ENCODE data around the gene GALNT2. TPM values are rescaled to one million over a fixed set of nuclear protein-coding genes. Genes with fewer than 3 reads are reported as not detected.

The GALNT2 gene
- total RNA-seq, 2 donors from 2014 or later = 47.4 to 67.3 TPM

DNA sequence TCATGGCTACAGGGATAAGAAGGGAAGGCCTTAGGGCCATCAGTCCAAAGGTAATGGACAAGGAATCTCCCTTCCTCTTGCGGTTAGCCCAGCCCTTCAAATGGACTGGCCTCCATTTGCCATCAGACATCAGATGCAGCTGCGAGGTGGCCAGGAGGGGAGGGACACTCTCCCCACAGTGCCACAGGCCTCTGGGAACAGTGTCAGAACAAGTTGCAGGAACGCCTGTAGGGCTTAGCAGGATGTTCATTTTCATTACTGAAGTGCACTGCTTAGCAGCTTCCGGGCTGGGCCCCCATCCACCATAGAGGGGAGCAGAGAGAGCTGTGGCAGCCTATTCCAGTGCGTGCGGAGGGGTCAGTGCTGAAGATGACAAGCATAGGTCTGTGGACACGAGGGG, 127.5 kb downstream of the GALNT2 start:
- Histone ChIP-seq H3K9me3 (no peaks in the 10 kb centered on the region), H3K36me3 (no peaks in the 10 kb centered on the region), H3K27me3 (no peaks in the 10 kb centered on the region), H3K9ac (ENCODE audit: low read depth in 2 of 2, low read length in 2 of 2) (no peak overlapping the region), H3K27ac (no peak overlapping the region), H3K4me1 (no peaks in the 10 kb centered on the region), H3K4me3 (no peak overlapping the region)
- DNase-seq = peak; percentile 7
- TF ChIP-seq, protein P1, sequence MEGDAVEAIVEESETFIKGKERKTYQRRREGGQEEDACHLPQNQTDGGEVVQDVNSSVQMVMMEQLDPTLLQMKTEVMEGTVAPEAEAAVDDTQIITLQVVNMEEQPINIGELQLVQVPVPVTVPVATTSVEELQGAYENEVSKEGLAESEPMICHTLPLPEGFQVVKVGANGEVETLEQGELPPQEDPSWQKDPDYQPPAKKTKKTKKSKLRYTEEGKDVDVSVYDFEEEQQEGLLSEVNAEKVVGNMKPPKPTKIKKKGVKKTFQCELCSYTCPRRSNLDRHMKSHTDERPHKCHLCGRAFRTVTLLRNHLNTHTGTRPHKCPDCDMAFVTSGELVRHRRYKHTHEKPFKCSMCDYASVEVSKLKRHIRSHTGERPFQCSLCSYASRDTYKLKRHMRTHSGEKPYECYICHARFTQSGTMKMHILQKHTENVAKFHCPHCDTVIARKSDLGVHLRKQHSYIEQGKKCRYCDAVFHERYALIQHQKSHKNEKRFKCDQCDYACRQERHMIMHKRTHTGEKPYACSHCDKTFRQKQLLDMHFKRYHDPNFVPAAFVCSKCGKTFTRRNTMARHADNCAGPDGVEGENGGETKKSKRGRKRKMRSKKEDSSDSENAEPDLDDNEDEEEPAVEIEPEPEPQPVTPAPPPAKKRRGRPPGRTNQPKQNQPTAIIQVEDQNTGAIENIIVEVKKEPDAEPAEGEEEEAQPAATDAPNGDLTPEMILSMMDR (IDR thresholded peaks at IDR 0.05) = no peak
- intact Hi-C loops (cut with DNase I) = no loop called here

DNA sequence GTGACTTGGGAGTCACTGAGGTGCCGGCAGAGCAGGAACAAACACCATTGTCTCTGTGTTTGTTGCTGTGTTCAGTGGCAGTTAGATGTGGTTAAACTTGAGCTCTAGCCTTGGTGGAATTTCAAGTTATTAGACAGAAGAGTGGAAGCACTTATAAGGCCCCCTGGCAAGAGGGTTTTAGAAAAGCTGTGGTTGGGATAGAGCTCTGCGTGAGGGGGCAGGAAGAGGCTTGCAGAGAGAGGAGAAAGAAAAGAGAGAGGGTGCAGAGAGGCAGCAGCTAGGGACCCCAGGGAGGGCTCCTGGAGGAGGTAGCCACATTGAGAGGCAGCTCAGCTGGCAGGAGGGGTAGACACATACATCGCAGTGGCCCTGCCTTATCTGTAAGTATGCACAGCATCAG, 128.2 kb downstream of the GALNT2 start:
- Histone ChIP-seq H3K4me3 (no peak overlapping the region), H3K36me3 (no peaks in the 10 kb centered on the region), H3K27me3 (no peaks in the 10 kb centered on the region), H3K4me1 (no peaks in the 10 kb centered on the region), H3K9me3 (no peaks in the 10 kb centered on the region), H3K27ac (no peak overlapping the region), H3K9ac (ENCODE audit: low read depth in 2 of 2, low read length in 2 of 2) (no peak overlapping the region)
- peak; percentile 6 for DNase-seq
- intact Hi-C loops (cut with DNase I) = no loop called here
- TF ChIP-seq, protein P1 (IDR thresholded peaks at IDR 0.05) = no peak

DNA sequence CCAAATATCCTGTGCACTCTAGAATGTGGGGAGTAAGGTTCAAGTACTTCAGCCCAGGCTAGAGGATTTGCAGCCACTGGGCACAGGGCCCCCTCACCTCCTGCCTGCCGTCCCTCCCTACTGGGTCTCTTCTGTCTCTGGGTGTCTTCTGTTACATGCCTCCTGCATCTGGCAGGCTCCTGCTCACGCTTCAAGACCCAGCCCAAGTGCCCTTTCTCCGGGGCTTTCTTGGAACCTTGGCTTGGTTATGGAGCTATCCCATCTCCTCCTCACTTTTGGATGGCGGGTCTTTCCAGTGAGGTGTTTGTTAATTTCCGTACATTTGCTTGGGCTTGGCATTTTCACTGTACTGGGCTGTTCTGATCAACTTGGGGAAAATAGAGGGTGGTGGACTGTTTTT, 129.0 kb downstream of the GALNT2 start:
- Histone ChIP-seq H3K4me3 (no peak overlapping the region), H3K27ac (no peak overlapping the region), H3K36me3 (no peaks in the 10 kb centered on the region), H3K27me3 (no peaks in the 10 kb centered on the region), H3K4me1 (no peaks in the 10 kb centered on the region), H3K9me3 (no peaks in the 10 kb centered on the region), H3K9ac (ENCODE audit: low read depth in 2 of 2, low read length in 2 of 2) (no peak overlapping the region)
- peak; percentile 12 for DNase-seq
- TF ChIP-seq, protein P1 (IDR thresholded peaks at IDR 0.05) = no peak
- intact Hi-C loops (cut with DNase I) = no loop called here

DNA sequence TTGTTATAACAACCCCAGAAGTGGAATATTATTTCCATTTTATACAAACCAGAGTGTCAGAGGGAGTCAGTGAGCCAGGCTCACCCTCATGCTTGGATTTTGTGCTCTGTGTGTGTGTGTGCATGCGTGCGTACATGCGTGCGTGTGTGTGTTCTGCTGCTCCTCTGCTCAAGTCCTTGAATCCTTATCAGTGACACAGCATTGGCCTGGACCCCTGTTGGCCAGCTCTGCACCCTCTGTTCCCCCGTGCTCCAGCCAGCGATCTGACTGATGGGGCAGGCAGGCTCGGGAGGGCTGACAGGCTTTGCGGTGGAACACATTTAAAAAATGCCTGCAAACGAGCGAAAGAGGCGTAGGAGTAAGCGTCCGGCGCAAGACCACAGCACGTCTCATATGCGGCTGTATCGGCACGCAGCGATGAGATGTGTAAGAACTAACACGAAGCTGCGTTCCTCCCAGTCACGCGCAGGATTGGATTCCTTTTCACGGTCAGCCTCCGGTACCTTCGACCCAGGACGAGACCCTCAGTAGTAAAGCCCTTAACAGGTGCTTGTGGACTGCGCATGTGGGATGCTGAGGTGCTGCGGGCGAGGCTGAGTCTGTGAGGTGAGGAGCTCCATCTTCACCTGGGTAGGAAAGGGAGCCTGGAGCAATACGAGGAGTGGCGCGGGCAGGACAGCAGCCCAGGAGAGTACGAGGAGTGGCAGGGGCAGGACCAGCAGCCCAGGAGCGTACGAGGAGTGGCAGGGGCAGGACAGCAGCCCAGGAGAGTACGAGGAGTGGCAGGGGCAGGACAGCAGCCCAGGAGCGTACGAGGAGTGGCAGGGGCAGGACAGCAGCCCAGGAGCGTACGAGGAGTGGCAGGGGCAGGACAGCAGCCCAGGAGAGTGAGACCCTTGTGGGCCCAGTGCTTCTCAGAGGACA, 130.9 kb downstream of the GALNT2 start:
- no peak overlapping the region for H3K4me3 ChIP-seq
- no peaks in the 10 kb centered on the region for H3K9me3 ChIP-seq
- H3K27ac ChIP-seq = no peak overlapping the region
- H3K36me3 ChIP-seq = no peaks in the 10 kb centered on the region
- DNase-seq = peak; percentile 75
- no peak overlapping the region for H3K9ac ChIP-seq (ENCODE audit: low read depth in 2 of 2, low read length in 2 of 2)
- H3K27me3 ChIP-seq = no peaks in the 10 kb centered on the region
- TF ChIP-seq, protein P1 (IDR thresholded peaks at IDR 0.05) = no peak
- no peaks in the 10 kb centered on the region for H3K4me1 ChIP-seq
- intact Hi-C loops (cut with DNase I) = no loop called here

DNA sequence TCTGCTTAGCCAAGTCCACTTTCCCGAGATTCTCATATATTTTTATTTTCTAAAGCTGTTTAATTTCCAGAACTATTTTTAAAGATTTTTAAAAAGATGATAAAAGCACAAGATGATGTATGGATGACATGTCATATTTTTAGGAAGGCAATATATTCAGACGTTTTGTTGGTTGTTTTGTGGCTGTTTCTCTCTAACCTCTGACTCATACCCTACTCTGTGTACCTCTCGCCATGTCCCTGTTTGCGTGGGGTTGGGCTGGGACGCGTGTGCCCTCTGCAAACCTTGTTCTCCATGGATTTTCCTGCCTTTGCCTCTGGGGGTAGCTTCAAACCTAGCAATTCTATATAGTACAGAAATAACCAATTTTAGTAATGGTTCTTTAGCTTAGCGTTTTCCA, 132.0 kb downstream of the GALNT2 start:
- no peaks in the 10 kb centered on the region for H3K36me3 ChIP-seq

More for the DNA sequence above, 132.0 kb downstream of the GALNT2 start:
- DNase-seq = no peak
- Histone ChIP-seq H3K4me1 (no peaks in the 10 kb centered on the region), H3K27ac (no peak overlapping the region), H3K27me3 (no peaks in the 10 kb centered on the region), H3K4me3 (no peak overlapping the region), H3K9ac (ENCODE audit: low read depth in 2 of 2, low read length in 2 of 2) (no peak overlapping the region), H3K9me3 (no peaks in the 10 kb centered on the region)
- intact Hi-C loops (cut with DNase I) = no loop called here
- TF ChIP-seq, protein P1 (IDR thresholded peaks at IDR 0.05) = no peak

Measured in colonic mucosa (tissue), 4 donors.